HG03196 (cell line): ENCODE results near the gene DSTN.
A peak's percentile ranks its signal among the peaks of the same experiment; 100 is the strongest.

Experiments
- ATAC-seq: cut with Tn5 transposase; IDR thresholded peaks from one replicate; pipeline ENCODE4 v1.9.1; 2021; ENCODE audit not compliant: unreplicated experiment

Gene DSTN

GRCh38 chr20:17569616-17570346, at the start of gene DSTN:
Gene DSTN, plus strand, starts transcription at chr20:17570075. Its CDS starts 134 bp downstream, at chr20:17570209.
- peak; percentile 94 for ATAC-seq

GRCh38 chr20:17520583-17520982, 49.3 kb upstream of the DSTN start:
- ATAC-seq, result no peak

GRCh38 chr20:17522528-17522927, 47.3 kb upstream of the DSTN start:
- no peak for ATAC-seq

DNA sequence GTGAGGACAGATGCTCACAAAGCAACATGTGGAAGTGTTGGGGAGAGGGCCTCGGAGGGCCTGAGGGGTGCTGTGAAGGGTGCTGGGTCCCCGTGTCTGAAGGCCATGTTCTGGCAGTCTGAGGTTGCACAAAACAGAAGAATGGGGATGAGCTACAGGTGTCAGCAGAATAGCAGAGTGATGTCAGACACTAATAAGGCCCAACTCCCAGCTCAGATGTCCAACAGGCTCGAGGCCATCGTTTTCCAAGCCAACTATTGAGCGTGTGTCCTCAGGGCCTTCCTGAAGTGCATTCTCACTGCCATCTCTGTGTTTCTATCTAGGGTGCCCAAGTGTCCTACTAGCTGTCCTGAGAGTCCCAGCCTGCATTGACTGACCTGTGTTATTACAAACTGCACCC, 46.5 kb upstream of the DSTN start:
- ATAC-seq, result no peak

DNA sequence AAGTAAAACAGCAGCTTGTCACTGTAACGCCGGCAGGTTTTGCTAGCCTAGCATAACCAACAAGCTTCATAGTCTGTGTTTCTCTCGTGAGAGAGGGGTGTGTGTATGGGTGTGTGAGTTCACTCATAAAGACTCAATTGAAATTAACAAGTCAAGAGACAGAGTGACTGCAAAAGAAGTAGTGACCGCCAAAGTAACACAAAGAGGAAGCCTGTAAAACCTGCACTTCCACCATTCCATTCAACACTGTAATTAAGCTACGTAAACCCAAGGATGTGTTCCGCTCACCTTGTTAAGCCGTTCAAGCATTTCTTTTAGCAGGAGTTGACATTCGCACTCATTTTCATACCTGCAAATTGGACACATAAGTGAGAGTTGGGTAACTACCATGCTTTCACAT, 45.3 kb upstream of the DSTN start:
- no peak for ATAC-seq

DNA sequence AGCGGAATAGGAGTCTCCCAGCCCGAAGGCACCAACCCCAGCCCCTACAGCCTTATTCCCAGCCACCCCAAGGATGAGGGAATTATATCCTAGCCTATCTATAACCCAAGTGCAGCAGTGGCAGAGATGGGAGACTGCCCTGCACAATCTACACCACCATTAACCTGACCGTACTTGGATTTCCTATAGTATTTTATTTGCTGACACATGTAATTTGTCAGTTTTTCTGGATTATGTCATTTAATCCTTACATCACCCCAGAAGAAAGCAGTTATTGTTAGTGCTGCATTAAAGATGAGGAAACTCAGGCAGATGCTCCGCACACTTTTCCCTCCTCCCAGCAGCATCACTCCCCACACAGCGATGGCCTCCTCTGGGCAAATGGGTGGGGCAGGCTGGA, 44.7 kb upstream of the DSTN start:
- no peak for ATAC-seq

GRCh38 chr20:17525650-17526049, 44.2 kb upstream of the DSTN start:
- ATAC-seq, result no peak

DNA sequence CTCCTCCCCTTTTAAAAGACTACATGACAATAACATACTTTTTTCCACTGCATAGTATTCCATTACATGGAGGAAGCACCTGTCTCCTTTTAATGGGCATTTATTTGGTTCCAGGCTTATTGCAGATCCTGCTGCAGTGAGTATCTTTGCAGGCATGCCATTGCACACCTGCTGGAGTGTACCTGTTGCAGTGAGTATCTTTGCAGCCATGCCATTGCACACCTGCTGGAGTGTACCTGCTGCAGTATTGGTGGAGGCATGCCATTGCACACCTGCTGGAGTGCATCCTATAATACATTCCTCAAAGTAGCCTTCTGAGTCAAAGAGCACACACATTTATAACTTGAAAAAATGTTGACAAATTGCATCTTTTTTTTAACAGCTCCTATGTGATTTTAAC, 40.3 kb upstream of the DSTN start:
- ATAC-seq, result no peak

DNA sequence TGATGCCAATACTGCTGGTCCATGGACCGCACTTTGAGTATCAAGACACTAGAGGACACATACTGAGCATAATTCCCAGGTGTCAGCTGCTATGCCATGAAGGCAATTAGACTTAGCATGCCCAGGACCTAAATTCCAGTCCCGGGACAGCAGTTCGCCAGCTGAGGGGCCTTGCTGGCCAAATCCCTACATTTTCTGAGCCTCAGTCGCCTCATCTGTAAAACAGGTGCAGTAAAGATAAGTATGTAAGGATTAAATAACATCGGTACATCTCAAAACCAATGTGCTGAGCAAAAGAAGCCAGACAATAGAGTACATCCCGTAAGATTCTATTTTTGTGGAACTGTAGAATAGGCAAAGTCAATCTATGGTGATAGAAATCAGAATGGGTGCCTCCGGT, 39.7 kb upstream of the DSTN start:
- no peak for ATAC-seq

- no peak for ATAC-seq
Measured at GRCh38 chr20:17530716-17531664, 38.9 kb upstream of the DSTN start, which contains the start of gene BFSP1. Gene BFSP1, minus strand, starts transcription at chr20:17531379. Its CDS starts 50 bp downstream, at chr20:17531329.

- no peak for ATAC-seq
Measured at GRCh38 chr20:17531665-17532025, 38.2 kb upstream of the DSTN start.

DNA sequence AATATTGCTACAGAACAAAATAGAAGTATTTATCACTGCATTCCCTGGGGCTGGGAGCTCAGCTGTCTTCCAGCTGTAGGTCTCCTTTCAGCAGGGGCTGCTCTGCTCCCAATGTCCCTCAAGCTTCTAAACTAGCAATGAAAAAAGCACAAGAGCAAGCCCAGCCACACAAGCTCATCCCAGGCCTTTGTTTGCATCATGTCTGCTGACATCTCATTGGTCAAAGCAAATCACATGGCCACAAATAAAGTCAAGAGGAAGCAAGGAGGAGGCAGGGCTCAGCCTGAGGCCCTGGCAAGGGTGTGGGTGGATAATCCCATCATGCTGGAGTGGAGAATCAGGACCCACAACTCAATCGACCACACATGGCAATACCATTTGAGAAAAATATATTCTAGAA, 36.5 kb upstream of the DSTN start:
- ATAC-seq, result no peak

DNA sequence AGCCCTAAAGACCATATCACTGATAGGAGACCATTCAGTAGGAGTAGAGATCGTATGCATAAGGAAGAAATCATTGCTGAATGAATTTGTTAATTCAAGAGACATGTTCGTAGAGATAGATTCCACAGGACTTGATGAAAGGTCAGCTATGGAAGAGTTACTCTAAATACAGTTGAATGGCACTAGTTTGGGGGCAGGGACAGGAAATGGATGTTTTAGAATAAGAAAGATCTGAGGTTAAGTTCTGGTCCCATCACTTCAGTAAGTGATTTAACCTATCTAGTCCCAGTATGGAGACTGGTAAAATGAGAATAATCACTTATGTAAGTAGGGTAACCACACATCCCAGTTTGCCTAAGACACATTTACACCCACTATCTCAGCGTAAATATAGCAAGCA, 35.8 kb upstream of the DSTN start:
- ATAC-seq, result no peak

- peak; percentile 81 for ATAC-seq
Measured at GRCh38 chr20:17536944-17537444, 32.9 kb upstream of the DSTN start.

GRCh38 chr20:17537959-17538358, 31.9 kb upstream of the DSTN start:
- ATAC-seq, result no peak

GRCh38 chr20:17538517-17539170, 31.2 kb upstream of the DSTN start:
- ATAC-seq, result no peak

DNA sequence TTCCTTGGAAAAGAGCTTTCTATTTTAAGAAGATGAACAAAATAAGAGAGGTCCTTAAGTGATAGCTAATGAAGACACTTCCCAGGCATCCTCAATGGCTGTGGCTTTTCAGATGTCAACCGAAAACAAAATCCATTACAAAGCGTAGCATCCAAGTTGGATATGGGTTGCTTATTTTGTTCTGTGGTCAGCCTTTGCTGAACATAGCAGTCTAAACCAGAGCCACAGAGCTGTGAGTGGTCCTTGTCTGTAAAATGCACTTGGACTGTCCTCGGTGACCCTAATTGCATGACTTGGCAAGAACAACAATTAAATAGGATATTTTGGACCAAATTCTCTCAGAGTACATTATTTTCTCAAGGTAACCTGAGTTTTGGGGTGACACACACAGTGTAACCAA, 28.3 kb upstream of the DSTN start:
- ATAC-seq, result no peak

DNA sequence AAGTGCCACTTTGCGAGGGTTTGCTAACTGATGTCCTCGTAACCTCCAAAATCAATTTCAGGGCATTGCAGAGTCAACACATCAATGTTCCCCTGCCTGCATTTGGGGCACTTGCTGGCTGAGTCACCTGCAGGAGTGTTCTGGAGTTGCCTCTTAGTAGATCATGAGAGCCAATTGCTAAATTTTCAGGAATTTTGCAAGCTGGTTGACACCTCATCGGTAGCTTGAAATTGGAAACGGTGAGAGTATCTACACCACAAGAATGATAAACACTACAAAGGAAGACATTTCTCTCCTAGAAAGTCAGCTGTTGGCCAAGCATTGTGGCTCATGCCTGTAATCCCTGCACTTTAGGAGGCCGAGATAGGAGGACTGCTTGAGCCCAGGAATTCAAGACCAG, 27.9 kb upstream of the DSTN start:
- no peak for ATAC-seq

DNA sequence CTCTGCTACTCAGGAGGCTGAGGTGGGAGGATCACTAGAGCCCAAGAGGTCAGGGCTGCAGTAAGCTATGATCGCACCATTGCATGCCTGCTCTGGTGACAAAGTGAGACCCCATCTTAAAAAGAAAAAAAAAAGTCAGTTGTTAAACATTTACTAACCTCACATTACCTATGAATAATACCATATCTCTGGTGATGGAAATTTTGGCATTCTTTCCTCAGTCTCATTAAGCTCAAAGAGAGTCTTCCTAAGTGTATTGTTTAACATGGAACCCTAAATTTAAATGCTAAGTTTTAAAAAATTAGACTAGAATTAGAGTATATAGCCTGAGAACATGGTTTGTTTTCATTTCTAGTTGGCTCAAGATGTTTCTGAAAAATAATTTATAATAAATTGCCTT, 27.4 kb upstream of the DSTN start:
- no peak for ATAC-seq

- ATAC-seq, result no peak
Measured at GRCh38 chr20:17542993-17543412, 26.9 kb upstream of the DSTN start.

DNA sequence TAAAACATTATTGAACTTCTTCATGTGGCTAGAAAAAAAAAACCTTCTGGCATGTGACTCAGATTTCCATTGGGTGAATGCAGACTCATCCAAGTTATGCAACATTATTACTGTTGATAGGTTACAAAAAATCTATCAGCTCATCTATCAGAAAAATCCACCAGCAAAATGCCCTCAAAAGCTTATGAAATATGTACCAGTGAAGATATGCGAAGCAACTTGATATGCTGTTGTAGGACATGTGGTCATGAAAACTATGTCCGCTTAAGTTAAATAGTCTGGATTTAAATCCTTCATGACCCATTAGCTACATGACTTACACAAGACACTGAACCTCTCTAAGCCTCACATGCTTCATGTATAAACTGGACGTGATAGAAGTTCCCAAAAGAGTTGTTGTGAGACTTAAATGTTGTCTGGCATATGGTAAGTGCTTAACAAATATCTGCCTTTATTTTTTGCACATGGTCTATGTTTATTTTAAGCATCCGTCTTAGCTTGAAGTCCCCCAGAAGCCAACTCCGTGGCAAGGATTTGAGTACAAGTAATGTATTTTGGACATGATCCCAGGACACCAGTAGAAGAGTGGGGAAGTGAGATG, 26.2 kb upstream of the DSTN start:
- no peak for ATAC-seq
